Cardiac muscle cell (in vitro differentiated cells and primary cell): ENCODE measurements around the gene CASP7. TPM values are rescaled to one million over a fixed set of nuclear protein-coding genes. Genes with fewer than 3 reads are reported as not detected.

ENCODE experiments used
- DNase-seq, 2 donors: peaks; one replicate each; pipeline versions ENCODE4 v3.0.0 to v3.0.0-alpha.2; 2010 to 2017; ENCODE audit warnings: low read depth in 1 of 2, low spot score in 1 of 2
- H3K27ac ChIP-seq: fragments of 200-600 bp; sonication (generic); 2 replicates; pipeline ENCODE4 v1.5.1; 2016
- H3K27me3 ChIP-seq: fragments of 200-600 bp; sonication (generic); 2 replicates; pipeline ENCODE4 v1.6.0; 2016; ENCODE audit warnings: control low read depth
- H3K36me3 ChIP-seq: fragments of 200-600 bp; sonication (generic); 2 replicates; pipeline ENCODE4 v1.5.1; 2016; ENCODE audit warnings: control low read depth
- H3K4me1 ChIP-seq: fragments of 200-600 bp; sonication (generic); 2 replicates; pipeline ENCODE4 v1.8.1; 2017; ENCODE audit warnings: low read depth, mild to moderate bottlenecking, mixed run types
- H3K4me3 ChIP-seq: fragments of 200-600 bp; sonication (generic); 2 replicates; pipeline ENCODE4 v1.5.1; 2016; ENCODE audit warnings: mild to moderate bottlenecking
- H3K9me3 ChIP-seq: fragments of 200-600 bp; sonication (generic); 2 replicates; pipeline ENCODE4 v1.5.1; 2017; ENCODE audit warnings: low read depth, mild to moderate bottlenecking, control low read depth
- polyA plus RNA-seq: library from polyadenylated mRNA; unstranded; fragments of >200 nt; fragmentation: Nextera tagmentation; extraction: Ambion mirVana; gene quantifications from 2 replicates; pipeline ENCODE4 v1.2.1, GENCODE V29; 2016
- total RNA-seq: library from RNA; depleted of rRNA; stranded (reverse); fragments of >200 nt; gene quantifications from 2 replicates; pipeline ENCODE4 v1.2.3, GENCODE V29; 2016
- TF ChIP-seq, protein P1 (sequence below): IDR thresholded peaks from 2 replicates; pipeline ENCODE4 v1.5.1; 2012; ENCODE audit warnings: low read depth, mild to moderate bottlenecking, low read length

Gene CASP7
- total and polyA plus RNA-seq, 2 experiments from 2014 or later, result 3.3 to 7.8 TPM

DNA sequence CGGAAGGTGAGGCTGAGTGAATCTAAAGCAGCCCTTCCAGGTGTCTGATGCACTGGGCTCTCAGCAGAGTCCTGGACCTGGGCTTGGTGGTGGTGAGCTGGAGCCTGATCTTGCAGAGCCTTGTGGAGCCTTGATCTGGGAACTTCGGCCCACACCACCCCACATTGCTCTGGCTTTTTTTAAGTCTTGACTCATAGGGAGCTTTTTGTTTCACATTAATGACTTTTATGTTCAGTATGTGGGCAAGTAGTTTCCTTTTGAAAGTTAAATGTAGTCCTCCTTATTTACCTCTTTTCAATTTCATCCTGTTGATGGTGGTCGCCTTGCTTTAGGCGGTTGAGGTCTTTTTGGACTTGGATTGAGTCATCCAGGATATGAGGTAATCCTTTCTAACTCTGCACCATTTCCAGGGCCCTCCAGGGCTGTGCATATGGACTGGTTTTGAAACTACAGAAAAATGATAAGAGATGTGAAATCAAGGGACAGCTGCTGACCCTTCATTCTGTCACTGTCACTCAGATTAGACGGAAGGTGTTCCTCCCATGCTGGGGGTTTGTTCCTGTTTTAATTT is 12.9 kb upstream of the CASP7 start:
- peak in 1 of 2 donors; percentile 33 for DNase-seq
- no peak overlapping the region for H3K27ac ChIP-seq

DNA sequence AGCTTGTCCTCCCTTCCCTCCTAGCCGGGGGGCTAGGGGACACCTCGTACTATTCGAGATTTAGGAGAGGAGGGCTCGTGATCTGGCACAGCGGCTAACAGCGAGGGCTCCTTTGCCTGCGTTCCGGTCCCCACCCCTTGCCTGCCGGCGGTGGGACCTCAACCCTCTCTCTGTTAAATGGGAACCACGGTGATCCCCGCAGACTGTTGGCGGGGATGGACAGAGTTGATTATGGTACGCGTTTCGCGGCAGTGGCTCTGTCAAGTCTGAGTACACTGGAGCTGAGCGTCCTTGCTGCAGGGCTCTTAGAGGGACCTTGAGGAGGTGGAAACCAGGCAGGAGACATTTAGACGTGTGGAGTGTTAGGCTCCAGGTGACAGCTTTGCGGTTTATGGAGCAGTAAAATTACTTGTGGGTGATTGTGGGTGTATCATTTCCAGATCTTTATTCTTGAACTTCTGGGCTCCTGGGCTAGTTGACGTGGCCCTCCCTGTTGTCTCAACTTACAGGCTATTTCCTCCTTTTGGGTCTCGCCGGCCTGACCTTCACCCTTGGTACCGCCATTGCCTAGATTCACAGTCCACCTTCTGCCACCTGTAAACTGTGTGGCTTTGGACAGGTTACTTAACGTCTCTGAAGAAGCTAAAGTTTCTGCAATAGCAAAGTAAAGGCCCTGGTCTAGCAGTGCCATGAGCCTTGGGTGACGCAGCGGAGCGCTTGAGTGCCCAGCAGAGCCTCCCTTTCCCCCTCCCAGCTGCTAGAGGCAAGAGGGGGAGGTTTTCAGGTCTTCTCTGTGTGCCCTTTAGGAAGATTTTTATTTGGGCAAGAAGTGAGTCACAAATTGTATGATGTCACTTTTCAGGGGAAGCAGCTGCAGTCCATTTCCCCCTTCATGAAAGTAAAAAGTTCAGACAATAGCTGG is 739 bp downstream of the CASP7 start:
- DNase-seq, result peak; percentile 37 to 53
- H3K27me3 ChIP-seq, result no peaks in the 10 kb centered on the region
- no peaks in the 10 kb centered on the region for H3K4me1 ChIP-seq
- peak overlapping the region; percentile 59 for H3K27ac ChIP-seq
- TF ChIP-seq, protein P1, sequence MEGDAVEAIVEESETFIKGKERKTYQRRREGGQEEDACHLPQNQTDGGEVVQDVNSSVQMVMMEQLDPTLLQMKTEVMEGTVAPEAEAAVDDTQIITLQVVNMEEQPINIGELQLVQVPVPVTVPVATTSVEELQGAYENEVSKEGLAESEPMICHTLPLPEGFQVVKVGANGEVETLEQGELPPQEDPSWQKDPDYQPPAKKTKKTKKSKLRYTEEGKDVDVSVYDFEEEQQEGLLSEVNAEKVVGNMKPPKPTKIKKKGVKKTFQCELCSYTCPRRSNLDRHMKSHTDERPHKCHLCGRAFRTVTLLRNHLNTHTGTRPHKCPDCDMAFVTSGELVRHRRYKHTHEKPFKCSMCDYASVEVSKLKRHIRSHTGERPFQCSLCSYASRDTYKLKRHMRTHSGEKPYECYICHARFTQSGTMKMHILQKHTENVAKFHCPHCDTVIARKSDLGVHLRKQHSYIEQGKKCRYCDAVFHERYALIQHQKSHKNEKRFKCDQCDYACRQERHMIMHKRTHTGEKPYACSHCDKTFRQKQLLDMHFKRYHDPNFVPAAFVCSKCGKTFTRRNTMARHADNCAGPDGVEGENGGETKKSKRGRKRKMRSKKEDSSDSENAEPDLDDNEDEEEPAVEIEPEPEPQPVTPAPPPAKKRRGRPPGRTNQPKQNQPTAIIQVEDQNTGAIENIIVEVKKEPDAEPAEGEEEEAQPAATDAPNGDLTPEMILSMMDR, result no peak
- peak overlapping the region; percentile 77 for H3K4me3 ChIP-seq
- H3K9me3 ChIP-seq, result no peaks in the 10 kb centered on the region
- H3K36me3 ChIP-seq, result no peaks in the 10 kb centered on the region

More for the DNA sequence above, 12.9 kb upstream of the CASP7 start:
- no peaks in the 10 kb centered on the region for H3K36me3 ChIP-seq
- H3K27me3 ChIP-seq, result no peaks in the 10 kb centered on the region
- H3K9me3 ChIP-seq, result no peaks in the 10 kb centered on the region
- TF ChIP-seq, protein P1, result no peak
- H3K4me1 ChIP-seq, result peaks cover 4% of the 10 kb centered on the region
- no peak overlapping the region for H3K4me3 ChIP-seq

DNA sequence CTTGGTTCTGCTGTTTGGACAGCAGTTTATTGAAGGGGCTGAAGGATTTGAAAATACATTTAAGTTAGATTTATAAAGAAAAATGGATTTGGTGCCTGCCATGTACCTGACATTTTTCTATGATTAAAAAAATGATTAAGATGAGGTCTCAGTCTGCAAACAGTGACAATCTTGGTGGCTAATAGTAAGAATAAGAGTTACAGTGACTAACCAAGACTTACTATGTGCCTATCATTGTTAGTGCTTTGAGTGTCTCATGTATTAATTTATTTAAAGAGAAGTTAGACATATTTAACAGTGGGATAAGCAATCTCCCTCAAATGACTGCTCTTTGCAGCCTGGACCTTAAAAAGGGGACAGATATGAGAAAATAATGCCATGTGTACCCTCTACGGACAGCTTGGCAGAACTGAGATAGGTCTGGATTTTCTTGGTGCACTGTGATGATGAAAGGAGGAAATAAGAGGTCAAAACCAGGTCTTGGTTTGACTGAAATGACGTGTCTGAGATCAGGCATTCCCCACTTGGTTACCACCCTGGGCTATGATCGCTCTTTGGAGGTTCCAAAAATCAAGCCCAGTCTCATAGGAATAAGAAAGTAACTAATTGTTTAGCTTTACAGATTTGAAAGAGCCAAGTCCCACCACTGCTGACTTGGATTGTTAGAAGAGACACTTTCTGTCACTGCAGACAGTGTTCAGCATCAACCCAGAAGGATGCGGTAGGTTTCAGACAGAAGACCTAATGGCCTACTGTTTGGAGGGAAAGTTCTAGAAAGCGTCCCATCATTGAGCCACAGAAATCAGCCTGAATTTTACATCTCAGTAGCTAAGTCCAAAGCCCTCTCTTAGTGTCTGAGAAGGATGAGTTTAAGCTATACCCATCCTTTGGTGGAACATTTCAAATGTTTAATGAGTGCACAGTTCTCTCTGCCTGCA is 2.1 kb downstream of the CASP7 start:
- H3K36me3 ChIP-seq, result no peaks in the 10 kb centered on the region
- TF ChIP-seq, protein P1, result no peak
- no peaks in the 10 kb centered on the region for H3K27me3 ChIP-seq
- peak in 1 of 2 donors; percentile 5 for DNase-seq
- no peaks in the 10 kb centered on the region for H3K9me3 ChIP-seq
- no peak overlapping the region for H3K4me3 ChIP-seq
- no peaks in the 10 kb centered on the region for H3K4me1 ChIP-seq
- H3K27ac ChIP-seq, result no peak overlapping the region

DNA sequence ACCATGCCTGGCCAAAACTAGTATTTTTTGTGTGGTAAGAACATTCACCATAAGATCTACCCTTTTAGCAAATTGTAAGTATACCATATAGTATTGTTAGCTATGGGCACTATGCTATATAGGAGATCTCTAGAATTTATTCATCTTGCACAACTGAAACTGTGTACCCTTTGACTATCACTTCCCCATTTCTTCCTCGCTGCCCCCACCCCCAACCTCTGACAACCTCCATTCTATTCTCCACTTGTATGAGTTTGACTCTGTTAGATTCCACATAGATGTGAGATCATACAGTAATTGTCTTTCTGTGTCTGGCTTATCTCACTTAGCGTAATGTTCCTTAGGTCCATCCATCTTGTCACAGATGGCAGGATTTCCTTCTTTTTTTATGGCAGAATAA is 3.6 kb downstream of the CASP7 start:
- DNase-seq, result no peak
- Histone ChIP-seq H3K27ac (no peak overlapping the region), H3K4me1 (no peaks in the 10 kb centered on the region), H3K36me3 (no peaks in the 10 kb centered on the region), H3K4me3 (no peak overlapping the region), H3K9me3 (no peaks in the 10 kb centered on the region), H3K27me3 (no peaks in the 10 kb centered on the region)
- TF ChIP-seq, protein P1, result no peak

DNA sequence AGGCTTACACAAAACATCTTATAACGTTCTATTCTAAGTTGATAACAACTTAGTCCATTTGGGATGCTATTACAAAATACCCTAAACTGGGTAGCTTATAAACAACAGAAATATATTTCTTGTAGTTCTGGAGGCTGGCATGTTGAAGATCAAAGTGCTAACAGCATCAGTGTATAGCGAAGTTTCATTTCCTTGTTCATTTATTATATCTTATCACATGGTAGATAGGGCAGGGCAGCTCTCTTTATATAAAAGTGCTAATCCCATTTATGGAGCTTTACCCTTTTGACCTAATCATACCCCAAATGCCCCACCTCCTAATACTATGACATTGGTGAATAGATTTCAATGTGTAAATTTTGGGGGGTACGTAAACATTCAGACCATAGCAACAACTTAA is 6.3 kb downstream of the CASP7 start:
- H3K27me3 ChIP-seq, result no peaks in the 10 kb centered on the region
- H3K4me1 ChIP-seq, result no peaks in the 10 kb centered on the region
- H3K9me3 ChIP-seq, result no peaks in the 10 kb centered on the region
- H3K4me3 ChIP-seq, result no peak overlapping the region
- H3K27ac ChIP-seq, result no peak overlapping the region
- DNase-seq, result no peak
- TF ChIP-seq, protein P1, result no peak
- H3K36me3 ChIP-seq, result no peaks in the 10 kb centered on the region
